NCI-H345 treated with DMSO at 0.1 percent for 48 hours (cell line): Measurements from ENCODE around the gene FGF1.

ENCODE experiments used
- DNase-seq: peaks from one replicate; lab custom pipeline; 2025; ENCODE audit not compliant: unreplicated experiment; lab: John Stamatoyannopoulos, UW

FGF1 gene

GRCh38 chr5:142615948-142616347, 69.9 kb downstream of the FGF1 start:
- DNase-seq: no peak

DNA sequence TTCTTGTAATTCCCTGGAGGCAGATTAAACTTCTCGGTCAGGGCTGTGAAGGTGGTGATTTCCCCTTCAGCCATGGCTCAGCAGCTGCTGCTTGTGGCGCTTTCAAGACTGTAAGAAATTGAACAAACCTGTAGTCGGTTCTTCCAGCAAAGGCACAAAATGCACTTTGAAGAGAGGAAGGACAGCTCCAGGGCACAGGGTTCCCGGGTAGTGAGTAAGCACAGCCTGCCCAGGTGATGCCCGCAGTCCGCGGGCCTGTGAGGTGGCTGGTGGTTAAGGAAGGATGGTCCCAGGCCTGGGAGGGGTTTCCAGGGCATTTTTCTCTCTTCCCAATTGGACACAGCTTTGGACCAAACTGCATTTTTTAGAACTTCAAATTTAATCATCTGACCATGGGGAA, 71.8 kb downstream of the FGF1 start:
- no peak for DNase-seq

DNA sequence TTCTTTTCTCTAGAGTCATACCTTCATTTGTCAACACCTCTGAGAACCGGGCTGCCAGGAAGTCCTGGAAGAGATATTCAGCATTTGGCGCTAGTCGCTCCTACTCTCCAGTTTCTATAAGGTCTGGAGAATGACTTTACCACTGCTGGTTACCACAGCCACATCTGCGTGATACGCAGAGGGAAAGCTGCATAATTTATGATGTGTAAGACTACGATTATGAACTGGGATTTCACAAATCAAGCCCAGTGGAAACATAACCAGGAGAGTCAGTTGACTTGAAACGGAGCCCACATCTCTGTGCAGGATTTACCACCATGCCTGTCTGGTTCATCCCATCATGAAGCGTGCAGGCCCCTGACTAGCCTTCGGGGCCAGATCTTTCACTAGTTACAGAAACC, 72.6 kb downstream of the FGF1 start:
- DNase-seq: no peak

- no peak for DNase-seq
Observed at GRCh38 chr5:142612494-142613270, 73.2 kb downstream of the FGF1 start.

GRCh38 chr5:142611154-142611553, 74.7 kb downstream of the FGF1 start:
- peak; percentile 37 for DNase-seq

GRCh38 chr5:142610176-142611001, 75.5 kb downstream of the FGF1 start:
- no peak for DNase-seq

DNA sequence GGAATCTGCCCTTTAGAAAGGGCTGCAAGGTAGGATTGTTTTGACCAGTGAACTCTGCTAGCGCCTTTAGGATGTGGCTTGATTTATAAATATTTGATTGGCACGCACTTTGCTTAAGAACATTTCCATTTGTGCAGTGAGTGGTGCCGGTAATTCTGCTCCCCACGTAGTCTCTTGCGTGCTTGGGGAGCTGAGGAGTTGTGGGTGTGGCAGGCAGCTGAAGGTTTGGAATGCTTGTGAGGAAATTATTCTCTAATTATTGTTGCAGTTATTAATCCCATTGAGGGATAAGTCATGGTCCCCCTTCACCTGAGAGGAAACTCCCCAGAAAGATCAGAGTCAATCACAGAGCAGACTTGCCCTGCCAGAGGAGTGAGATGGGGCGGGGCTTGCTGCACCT, 76.7 kb downstream of the FGF1 start:
- no peak for DNase-seq

DNA sequence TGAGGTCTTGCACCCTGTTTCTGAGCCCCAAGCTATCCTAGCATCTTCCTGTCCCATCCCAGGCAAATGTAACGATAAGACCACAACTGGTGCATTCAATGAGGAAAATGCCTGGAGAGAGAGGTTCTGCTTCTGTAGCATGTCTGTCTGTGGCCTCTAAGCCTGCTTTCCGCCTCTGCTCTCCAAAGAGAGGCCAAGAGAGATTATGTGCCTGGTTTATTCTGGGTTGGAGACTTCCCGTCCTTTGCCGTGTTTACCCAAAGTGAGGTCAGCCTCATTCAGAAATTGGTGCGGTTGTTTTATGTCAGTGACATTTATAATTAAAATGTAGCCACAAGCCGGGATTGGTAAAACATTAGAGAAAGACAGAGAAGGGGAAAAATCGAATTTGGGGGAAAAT, 77.8 kb downstream of the FGF1 start:
- DNase-seq: no peak

- no peak for DNase-seq
Observed at GRCh38 chr5:142605611-142606010, 80.3 kb downstream of the FGF1 start.

DNA sequence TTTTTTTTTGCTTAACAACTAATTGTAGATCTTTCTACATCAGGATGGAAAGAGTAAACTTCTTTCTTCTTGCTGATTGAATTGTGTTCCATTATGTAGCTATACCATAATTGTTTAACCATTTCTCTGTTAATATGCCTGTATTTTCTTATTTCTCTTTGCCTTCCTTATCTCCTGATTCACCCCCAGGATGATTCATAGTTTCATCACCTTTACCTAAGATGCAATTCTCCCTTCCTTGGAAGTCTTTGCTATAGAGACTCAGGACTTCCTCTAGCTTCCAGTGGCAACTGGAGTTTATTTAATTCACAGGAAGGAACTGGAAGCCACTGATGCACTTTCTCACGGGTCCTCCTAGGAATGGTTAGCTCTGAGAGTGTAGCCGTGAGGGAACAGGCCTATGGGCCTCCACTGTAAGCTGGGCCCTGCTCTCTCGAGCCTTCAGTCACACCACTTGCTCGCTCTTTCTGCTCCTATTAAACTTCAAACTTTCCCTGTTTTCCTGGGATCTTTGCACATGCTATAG, 83.1 kb downstream of the FGF1 start:
- DNase-seq: no peak

- DNase-seq: no peak
Observed at GRCh38 chr5:142601432-142601831, 84.5 kb downstream of the FGF1 start.

DNA sequence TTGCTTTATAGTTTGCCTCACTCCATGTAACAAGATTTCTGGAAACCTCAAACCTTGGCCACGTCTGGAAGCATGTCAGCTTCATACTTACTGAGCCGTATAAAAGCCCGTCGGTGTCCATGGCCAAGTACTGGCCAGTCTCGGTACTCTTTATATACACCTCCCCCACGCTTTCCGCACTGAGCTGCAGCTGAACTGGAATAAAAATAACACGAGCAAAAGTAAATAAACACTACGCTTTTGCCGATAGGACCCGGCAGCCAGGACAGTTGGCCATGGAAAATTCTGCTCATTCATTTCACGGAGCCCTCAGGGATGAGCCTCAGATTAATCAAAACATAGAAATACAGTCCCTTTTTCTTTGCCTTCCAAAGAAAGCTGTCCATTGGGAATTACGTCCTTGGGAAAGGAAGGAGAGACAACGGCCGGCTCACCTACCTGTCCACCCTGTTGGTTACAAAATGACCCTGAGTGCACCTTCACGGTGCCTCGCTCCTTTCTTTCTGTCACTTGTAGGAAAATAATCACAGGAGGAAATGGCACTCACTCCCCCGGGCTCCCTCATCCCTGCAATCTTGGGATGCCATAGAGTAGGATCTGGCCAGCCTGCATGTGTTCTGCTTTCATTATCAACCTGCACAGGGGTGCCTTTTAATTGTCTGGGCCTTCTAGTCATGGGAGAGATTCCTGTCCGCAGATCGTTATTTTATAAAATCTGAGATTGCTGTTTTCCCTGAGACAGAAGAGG, 85.1 kb downstream of the FGF1 start:
- DNase-seq: no peak

DNA sequence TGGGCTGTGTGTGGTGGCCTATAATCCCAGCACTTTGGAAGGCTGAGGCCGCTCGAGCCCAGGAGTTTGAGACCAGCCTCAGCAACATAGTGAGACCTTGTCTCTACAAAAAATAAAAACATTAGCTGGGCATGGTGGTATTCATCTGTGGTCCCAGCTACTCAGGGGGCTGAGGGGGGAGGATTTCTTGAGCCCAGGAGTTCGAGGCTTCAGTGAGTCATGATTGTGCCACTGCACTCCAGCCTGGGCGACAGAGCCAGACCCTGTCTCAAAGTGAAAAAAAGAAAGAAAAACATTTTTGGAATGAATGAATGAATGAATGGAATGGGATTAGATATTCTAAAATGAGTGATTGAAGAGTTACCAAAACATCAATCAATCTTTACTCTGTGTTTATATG, 85.8 kb downstream of the FGF1 start:
- DNase-seq: no peak

GRCh38 chr5:142598338-142598700, 87.6 kb downstream of the FGF1 start:
- DNase-seq: no peak

DNA sequence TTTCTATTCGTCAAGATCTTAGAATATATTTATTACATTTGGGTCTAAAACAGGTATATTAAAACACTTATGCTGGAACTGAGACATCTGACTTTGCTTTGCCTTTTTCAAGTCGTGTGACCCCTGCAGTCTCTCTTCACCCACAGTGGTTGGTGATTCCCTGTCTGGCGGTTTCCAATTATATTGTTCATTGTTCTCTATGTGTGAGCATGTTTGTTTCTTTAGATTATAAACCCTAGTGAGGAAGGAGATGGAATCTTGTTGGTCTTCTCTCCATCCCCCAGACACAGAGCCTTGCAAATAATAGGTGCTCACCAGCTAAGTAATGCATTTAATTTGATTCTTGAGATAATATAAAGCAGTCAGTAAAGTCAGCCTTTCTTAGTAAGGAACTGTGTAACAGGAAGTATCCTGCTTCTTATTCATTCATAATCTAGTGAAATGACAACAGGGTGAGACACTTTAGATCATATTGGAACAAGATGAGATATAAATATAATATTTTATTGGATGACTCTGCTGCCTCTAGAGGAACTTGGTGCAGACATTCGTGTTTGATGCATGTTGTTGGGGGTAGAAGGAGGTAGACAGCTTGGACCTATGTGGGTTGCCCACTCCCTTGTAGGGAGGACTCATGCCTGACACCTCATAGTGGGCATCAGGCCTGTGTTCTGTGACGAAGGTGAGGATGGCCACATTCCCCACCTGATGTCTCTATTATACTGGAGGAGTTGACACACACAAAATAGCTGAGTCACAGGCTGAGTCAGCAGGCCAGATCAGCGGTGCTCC, 88.1 kb downstream of the FGF1 start:
- DNase-seq: no peak

GRCh38 chr5:142597025-142597424, 88.9 kb downstream of the FGF1 start:
- no peak for DNase-seq

- no peak for DNase-seq
Observed at GRCh38 chr5:142592365-142592764, 93.5 kb downstream of the FGF1 start.

GRCh38 chr5:142590451-142591231, 95.2 kb downstream of the FGF1 start:
- no peak for DNase-seq

- DNase-seq: no peak
Observed at GRCh38 chr5:142589720-142590119, 96.2 kb downstream of the FGF1 start.
